Kidney (tissue), 14 donors: ENCODE measurements around the gene FARP1. TPM values are rescaled to one million over a fixed set of nuclear protein-coding genes. Genes with fewer than 3 reads are reported as not detected.

Experiments
- DNase-seq, 5 donors: peaks; one replicate each; pipeline ENCODE4 v3.0.0-alpha.2; 2013 to 2020
- FAIRE-seq: peaks from 2 replicates; lab custom pipeline; 2012; peaks lifted over from hg19 to GRCh38; lab: Jason Lieb, UNC
- H3K27ac ChIP-seq, 2 donors: one replicate each; pipeline ENCODE4 v1.7.0; 2013; ENCODE audit warnings: low read depth in 2 of 2, low read length in 2 of 2, inconsistent platforms in 1 of 2
- H3K27me3 ChIP-seq: one replicate; pipeline ENCODE4 v1.7.1; 2013; ENCODE audit warnings: low read length, inconsistent platforms; ENCODE audit not compliant: control insufficient read depth, insufficient read depth
- H3K36me3 ChIP-seq, 3 donors: one replicate each; pipeline versions ENCODE4 v1.7.0 to v1.7.1; 2013; ENCODE audit warnings: low read length in 3 of 3, control low read depth in 1 of 3, inconsistent platforms in 1 of 3; ENCODE audit not compliant: insufficient read depth in 3 of 3, control insufficient read depth in 2 of 3
- H3K4me1 ChIP-seq, 3 donors: one replicate each; pipeline versions ENCODE4 v1.7.0 to v1.7.1; 2013; ENCODE audit warnings: low read length in 3 of 3, inconsistent platforms in 1 of 3, low read depth in 1 of 3; ENCODE audit not compliant: control insufficient read depth in 2 of 3, insufficient read depth in 2 of 3
- H3K4me3 ChIP-seq, 3 donors: one replicate each; pipeline versions ENCODE4 v1.7.0 to v1.8.1; 2013; ENCODE audit warnings: low read length in 3 of 3, control low read depth in 1 of 3, inconsistent platforms in 1 of 3
- H3K9ac ChIP-seq, 3 donors: one replicate each; pipeline versions ENCODE4 v1.7.0 to v1.7.1; 2013; ENCODE audit warnings: low read length in 3 of 3, control low read depth in 1 of 3, inconsistent platforms in 1 of 3
- H3K9me3 ChIP-seq, 3 donors: one replicate each; pipeline versions ENCODE4 v1.7.0 to v1.7.1; 2013; ENCODE audit warnings: low read length in 3 of 3, control low read depth in 1 of 3, inconsistent platforms in 1 of 3; ENCODE audit not compliant: control insufficient read depth in 2 of 3, insufficient read depth in 1 of 3
- intact Hi-C: fragments of 100-400 bp; cut with DNase I; formaldehyde crosslinking; loops from one replicate; pipeline ENCODE4 v1.11.1; 2022
- polyA plus RNA-seq: library from polyadenylated mRNA; stranded (reverse); fragments of 350-450 nt; fragmentation: Illumina TruSeq; extraction: RNeasy Lipid Tissue Mini Kit (QIAGEN cat#74804); gene quantifications from one replicate; pipeline ENCODE4 v1.2.3, GENCODE V29; 2014; ENCODE audit warnings: low read depth, low replicate concordance; ENCODE audit not compliant: insufficient read depth
- total RNA-seq: library from RNA; stranded (reverse); fragmentation: NEBNext Ultra II Directional; extraction: Animal tissue kit (Norgen Biotek cat#: 25700); gene quantifications from one replicate; pipeline ENCODE4 v1.2.1, GENCODE V29; 2021
- TF ChIP-seq, protein P1 (sequence below): IDR thresholded peaks from 3 replicates; pipeline ENCODE4 v1.5.1; 2012; ENCODE audit warnings: mild to moderate bottlenecking, moderate library complexity, borderline replicate concordance; ENCODE audit not compliant: insufficient read depth; ENCODE audit errors: extremely low read depth
- donor health status: control.
- donor health status: control.
- donor health status: control.
- donor health status: control.
- donor health status: control.
- donor health status: DM: yes; HTN: yes; CAD: no.
- donor health status: Normal renal cell carcinoma (clear cell type).

Gene FARP1
- total and polyA plus RNA-seq, 2 donors from 2014 or later: 123 to 229 TPM

- Histone ChIP-seq H3K9me3 (no peaks in the 10 kb centered on the region), H3K36me3 (peaks cover 3 to 18% (median 12%) of the 10 kb centered on the region in 3 donors), H3K27me3 (no peaks in the 10 kb centered on the region), H3K27ac (no peak overlapping the region), H3K4me1 (peaks cover 0 to 2% (median 0%) of the 10 kb centered on the region in 3 donors), H3K4me3 (no peak overlapping the region), H3K9ac (no peak overlapping the region)
- TF ChIP-seq, protein P1, sequence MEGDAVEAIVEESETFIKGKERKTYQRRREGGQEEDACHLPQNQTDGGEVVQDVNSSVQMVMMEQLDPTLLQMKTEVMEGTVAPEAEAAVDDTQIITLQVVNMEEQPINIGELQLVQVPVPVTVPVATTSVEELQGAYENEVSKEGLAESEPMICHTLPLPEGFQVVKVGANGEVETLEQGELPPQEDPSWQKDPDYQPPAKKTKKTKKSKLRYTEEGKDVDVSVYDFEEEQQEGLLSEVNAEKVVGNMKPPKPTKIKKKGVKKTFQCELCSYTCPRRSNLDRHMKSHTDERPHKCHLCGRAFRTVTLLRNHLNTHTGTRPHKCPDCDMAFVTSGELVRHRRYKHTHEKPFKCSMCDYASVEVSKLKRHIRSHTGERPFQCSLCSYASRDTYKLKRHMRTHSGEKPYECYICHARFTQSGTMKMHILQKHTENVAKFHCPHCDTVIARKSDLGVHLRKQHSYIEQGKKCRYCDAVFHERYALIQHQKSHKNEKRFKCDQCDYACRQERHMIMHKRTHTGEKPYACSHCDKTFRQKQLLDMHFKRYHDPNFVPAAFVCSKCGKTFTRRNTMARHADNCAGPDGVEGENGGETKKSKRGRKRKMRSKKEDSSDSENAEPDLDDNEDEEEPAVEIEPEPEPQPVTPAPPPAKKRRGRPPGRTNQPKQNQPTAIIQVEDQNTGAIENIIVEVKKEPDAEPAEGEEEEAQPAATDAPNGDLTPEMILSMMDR: no peak
- FAIRE-seq (no peak), DNase-seq (peak in 3 of 5 donors; percentile 52 to 73 (median 62))
- intact Hi-C loops: no loop called here
These were observed 262.2 kb downstream of the FARP1 start for GRCh38 chr13:98405107-98405571.

DNA sequence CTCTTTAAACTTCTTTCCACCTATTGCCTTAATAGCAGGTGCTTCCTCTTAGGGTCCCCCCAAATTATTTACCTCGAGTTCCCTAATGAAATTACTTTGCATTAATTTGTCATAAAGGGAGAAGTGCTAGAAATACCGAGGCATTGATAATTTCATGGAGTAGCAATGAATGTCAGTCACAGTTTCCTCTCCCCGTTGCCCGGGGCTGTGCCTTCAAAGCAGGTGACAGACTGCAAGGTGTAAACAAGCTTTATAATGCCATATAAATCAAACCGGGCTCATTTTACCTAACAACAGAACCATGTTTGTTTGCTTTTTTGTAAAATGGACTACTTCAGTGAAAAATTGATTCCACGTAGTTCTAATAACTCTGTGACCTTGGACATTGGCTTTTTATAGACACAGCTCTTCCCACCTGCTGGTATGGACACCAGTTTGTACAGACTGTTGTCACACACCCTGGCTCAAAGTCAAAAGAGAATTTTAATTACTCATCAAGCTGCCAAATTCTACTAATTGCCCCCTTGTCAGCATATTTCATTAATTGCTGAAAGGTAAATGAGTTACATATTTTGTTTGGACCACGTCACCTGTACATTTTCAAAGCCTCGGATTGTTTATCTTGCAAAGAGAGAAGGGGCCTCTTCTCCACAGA, 262.9 kb downstream of the FARP1 start:
- H3K9me3 ChIP-seq: no peaks in the 10 kb centered on the region
- TF ChIP-seq, protein P1: no peak
- H3K4me3 ChIP-seq: no peak overlapping the region
- no peak for DNase-seq
- H3K27ac ChIP-seq: no peak overlapping the region
- no peak for FAIRE-seq
- H3K27me3 ChIP-seq: no peaks in the 10 kb centered on the region
- peaks cover 3 to 20% (median 12%) of the 10 kb centered on the region in 3 donors for H3K36me3 ChIP-seq
- peaks cover 0 to 2% (median 0%) of the 10 kb centered on the region in 3 donors for H3K4me1 ChIP-seq
- H3K9ac ChIP-seq: no peak overlapping the region
- intact Hi-C loops: no loop called here

GRCh38 chr13:98406427-98406826, 263.5 kb downstream of the FARP1 start:
- DNase-seq (peak in 2 of 5 donors; percentile 43 to 48), FAIRE-seq (no peak)
- H3K9me3 ChIP-seq: no peaks in the 10 kb centered on the region
- intact Hi-C loops: no loop called here
- no peak overlapping the region for H3K9ac ChIP-seq
- peaks cover 3 to 20% (median 12%) of the 10 kb centered on the region in 3 donors for H3K36me3 ChIP-seq
- TF ChIP-seq, protein P1: no peak
- no peak overlapping the region for H3K4me3 ChIP-seq
- peaks cover 0 to 2% (median 0%) of the 10 kb centered on the region in 3 donors for H3K4me1 ChIP-seq
- H3K27me3 ChIP-seq: no peaks in the 10 kb centered on the region
- H3K27ac ChIP-seq: no peak overlapping the region
